Measurements from ENCODE around the gene SLC9A3.

The SLC9A3 gene

DNA sequence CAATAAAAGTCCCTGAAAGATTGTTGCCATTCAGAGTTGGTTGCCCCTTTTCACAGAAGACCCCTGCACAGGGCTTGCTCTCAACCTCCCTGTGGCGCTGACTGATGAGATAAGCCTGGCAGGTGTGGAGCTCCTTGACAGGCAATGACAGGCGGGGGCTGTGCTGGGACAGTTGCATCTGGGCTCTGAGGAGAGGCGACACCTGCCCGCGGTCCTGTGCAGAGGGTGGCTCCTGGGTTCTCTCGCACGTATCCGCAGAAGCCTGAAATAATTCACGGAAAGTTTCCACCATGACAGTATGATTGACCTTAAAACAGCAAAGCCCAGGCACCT lies 101.0 kb downstream of the SLC9A3 start:
- DNase-seq (ENCODE audit: extremely low read depth, insufficient read length), result no peak
- TF ChIP-seq CTCF (IDR thresholded peaks at IDR 0.05; ENCODE audit: insufficient read depth, low read length, poor library complexity, severe bottlenecking), result no peak
- Histone ChIP-seq H3K36me3 (ENCODE audit: control insufficient read depth, insufficient read depth, low read length) (peaks cover 29% of the 10 kb centered on the region), H3K27me3 (replicated peaks; ENCODE audit: control insufficient read depth, insufficient read depth, low read length) (no peaks in the 10 kb centered on the region), H3K4me3 (replicated peaks; ENCODE audit: low read depth, low read length) (no peak overlapping the region)

DNA sequence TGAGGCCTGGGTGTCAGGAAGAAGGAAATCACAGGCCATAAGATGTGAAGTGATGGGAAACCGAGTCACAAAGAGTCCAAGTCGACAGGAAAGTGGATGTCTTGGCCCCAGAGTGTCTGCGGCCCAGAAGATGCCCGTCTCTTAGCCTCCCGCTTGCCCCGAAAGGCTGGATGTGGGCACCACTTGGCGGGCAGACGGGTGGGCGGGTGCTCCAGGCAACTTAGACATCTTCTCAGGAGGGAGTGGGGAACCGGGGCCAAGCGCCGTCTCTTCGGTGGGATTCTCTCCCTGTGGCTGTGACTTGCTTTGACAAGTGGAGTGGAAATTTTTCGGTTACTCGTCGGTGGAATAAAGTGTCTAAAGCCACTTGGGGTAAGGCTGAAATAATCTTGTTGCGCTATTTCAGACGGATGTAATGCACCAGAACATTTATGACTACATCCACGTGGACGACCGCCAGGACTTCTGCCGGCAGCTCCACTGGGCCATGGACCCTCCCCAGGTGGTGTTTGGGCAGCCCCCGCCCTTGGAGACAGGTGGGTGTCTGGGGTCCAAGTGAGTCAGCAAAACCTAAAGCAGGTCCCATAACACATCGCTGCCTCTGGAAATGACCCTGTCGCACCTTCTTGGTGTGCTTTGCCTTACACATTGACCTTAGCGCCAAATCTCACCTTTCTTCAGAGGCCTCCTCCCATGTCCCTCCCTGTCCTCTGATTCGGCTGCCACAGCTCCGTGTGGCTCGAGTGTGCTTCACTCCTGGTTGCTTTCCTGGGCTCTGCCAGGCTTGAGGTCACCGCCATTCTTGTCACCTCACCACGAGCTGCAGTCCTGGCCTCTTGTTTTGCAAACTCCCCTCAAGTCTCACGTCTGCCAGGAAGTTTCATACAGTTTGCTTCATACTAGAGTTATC lies 101.7 kb downstream of the SLC9A3 start:
- DNase-seq (ENCODE audit: extremely low read depth, insufficient read length), result no peak

GRCh38 chr5:421901-422300 lies 102.3 kb downstream of the SLC9A3 start:
- no peak for DNase-seq (ENCODE audit: extremely low read depth, insufficient read length)
- peaks cover 22% of the 10 kb centered on the region for H3K36me3 ChIP-seq (ENCODE audit: control insufficient read depth, insufficient read depth, low read length)
- no peak overlapping the region for H3K4me3 ChIP-seq (replicated peaks; ENCODE audit: low read depth, low read length)
- H3K27me3 ChIP-seq (replicated peaks; ENCODE audit: control insufficient read depth, insufficient read depth, low read length), result no peaks in the 10 kb centered on the region
- no peak for TF ChIP-seq CTCF (IDR thresholded peaks at IDR 0.05; ENCODE audit: insufficient read depth, low read length, poor library complexity, severe bottlenecking)

More for the DNA sequence above, 101.7 kb downstream of the SLC9A3 start:
- no peak for TF ChIP-seq CTCF (IDR thresholded peaks at IDR 0.05; ENCODE audit: insufficient read depth, low read length, poor library complexity, severe bottlenecking)
- H3K27me3 ChIP-seq (replicated peaks; ENCODE audit: control insufficient read depth, insufficient read depth, low read length), result no peaks in the 10 kb centered on the region
- no peak overlapping the region for H3K4me3 ChIP-seq (replicated peaks; ENCODE audit: low read depth, low read length)
- peaks cover 26% of the 10 kb centered on the region for H3K36me3 ChIP-seq (ENCODE audit: control insufficient read depth, insufficient read depth, low read length)

DNA sequence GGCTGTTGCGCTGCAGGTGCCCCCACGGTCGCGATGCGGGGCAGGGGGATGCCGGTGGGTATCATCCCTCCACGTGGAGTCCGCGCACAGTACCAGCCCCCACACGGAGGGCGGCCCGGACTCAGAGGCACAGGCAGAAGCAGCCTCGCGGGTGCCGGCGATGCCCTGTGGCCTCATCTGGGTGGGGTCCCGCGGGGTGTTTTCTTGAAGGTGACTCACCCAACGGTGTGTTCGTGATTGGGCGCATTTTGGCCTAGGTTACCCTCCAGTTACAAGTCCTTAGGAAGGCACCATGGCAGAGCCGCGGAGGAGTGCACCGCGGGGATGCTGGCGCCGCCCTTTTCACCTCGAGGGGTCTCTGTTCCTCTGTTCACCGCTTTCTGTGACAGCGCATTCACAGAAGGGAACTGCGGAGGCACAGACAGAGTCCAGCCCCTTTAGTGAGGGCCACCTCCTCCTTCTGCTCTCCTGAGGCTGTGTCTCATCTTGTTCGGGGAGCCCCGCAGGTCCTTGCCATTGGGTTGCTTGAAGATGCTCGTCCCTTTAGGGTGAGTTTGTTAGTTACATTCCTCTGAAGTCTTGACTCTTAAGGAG lies 102.9 kb downstream of the SLC9A3 start:
- Histone ChIP-seq H3K4me3 (replicated peaks; ENCODE audit: low read depth, low read length) (no peak overlapping the region), H3K36me3 (ENCODE audit: control insufficient read depth, insufficient read depth, low read length) (peaks cover 22% of the 10 kb centered on the region), H3K27me3 (replicated peaks; ENCODE audit: control insufficient read depth, insufficient read depth, low read length) (no peaks in the 10 kb centered on the region)
- no peak for DNase-seq (ENCODE audit: extremely low read depth, insufficient read length)
- TF ChIP-seq CTCF (IDR thresholded peaks at IDR 0.05; ENCODE audit: insufficient read depth, low read length, poor library complexity, severe bottlenecking), result no peak

DNA sequence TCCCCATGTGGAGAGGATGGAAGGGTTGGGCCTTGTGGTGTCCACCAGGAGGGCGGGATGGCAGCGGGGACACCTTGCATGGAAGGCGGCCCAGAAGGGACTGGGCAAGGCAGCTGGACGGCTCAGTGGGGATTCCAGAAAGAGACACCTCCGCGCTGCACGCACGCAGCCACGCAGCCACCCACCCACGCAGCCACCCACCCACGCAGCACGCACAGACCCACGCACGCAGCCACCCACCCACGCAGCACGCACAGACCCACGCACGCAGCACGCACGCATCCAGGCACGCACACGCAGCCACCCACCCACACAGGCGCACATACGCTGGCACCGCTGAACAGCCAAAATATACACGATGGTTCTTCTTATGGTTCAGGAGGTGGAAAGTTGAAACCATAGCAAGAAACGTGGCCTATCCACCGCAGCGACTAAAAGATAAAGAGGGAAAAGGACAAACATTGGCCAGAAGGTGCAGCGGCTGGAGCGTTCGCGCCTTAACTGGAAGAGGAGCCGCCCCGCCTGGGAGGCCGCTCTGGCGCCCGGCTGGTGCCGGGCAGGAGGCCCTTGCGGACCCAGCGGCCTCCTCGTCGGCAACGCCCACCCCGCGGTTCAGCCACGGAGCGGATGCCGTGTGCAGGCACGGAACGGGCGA lies 103.5 kb downstream of the SLC9A3 start:
- DNase-seq (ENCODE audit: extremely low read depth, insufficient read length), result no peak
- Histone ChIP-seq H3K27me3 (replicated peaks; ENCODE audit: control insufficient read depth, insufficient read depth, low read length) (no peaks in the 10 kb centered on the region), H3K4me3 (replicated peaks; ENCODE audit: low read depth, low read length) (no peak overlapping the region), H3K36me3 (ENCODE audit: control insufficient read depth, insufficient read depth, low read length) (peaks cover 27% of the 10 kb centered on the region)
- no peak for TF ChIP-seq CTCF (IDR thresholded peaks at IDR 0.05; ENCODE audit: insufficient read depth, low read length, poor library complexity, severe bottlenecking)

Measured in GM06990 (cell line).